Osteoblast (primary cell): Measurements from ENCODE around the gene UNC80. TPM values are rescaled to one million over a fixed set of nuclear protein-coding genes. Genes with fewer than 3 reads are reported as not detected.

Experiments used
- DNase-seq: peaks from one replicate; pipeline ENCODE4 v3.0.0; 2011; ENCODE audit warnings: low spot score, mixed read lengths; ENCODE audit not compliant: insufficient read length; ENCODE audit errors: missing footprints
- H2AFZ ChIP-seq: 2 replicates; pipeline ENCODE4 v1.6.0; 2011; ENCODE audit warnings: mild to moderate bottlenecking, low read length
- H3K27ac ChIP-seq: 2 replicates; pipeline ENCODE4 v1.5.1; 2011; ENCODE audit warnings: mild to moderate bottlenecking, low read depth, low read length, moderate library complexity
- H3K27me3 ChIP-seq: 2 replicates; pipeline ENCODE4 v1.6.0; 2012; ENCODE audit warnings: mild to moderate bottlenecking, control low read depth, inconsistent platforms, low read length, moderate library complexity; ENCODE audit not compliant: insufficient read depth
- H3K36me3 ChIP-seq: 2 replicates; pipeline ENCODE4 v1.5.1; 2011; ENCODE audit warnings: mild to moderate bottlenecking, low read length, control low read depth, moderate library complexity; ENCODE audit not compliant: insufficient read depth
- H3K4me1 ChIP-seq: 2 replicates; pipeline ENCODE4 v1.5.1; 2011; ENCODE audit warnings: mild to moderate bottlenecking, low read length, control low read depth, moderate library complexity; ENCODE audit not compliant: insufficient read depth
- H3K4me2 ChIP-seq: 2 replicates; pipeline ENCODE4 v1.6.0; 2011; ENCODE audit warnings: mild to moderate bottlenecking, low read length; ENCODE audit not compliant: insufficient read depth
- H3K4me3 ChIP-seq: fragments of 200-600 bp; sonication (generic); 3 replicates; pipeline ENCODE4 v1.5.1; 2012; ENCODE audit warnings: mild to moderate bottlenecking, low read length, inconsistent platforms; ENCODE audit not compliant: insufficient read depth
- H3K79me2 ChIP-seq: 2 replicates; pipeline ENCODE4 v1.6.0; 2012; ENCODE audit warnings: mild to moderate bottlenecking, low read length, control low read depth, inconsistent platforms; ENCODE audit not compliant: insufficient read depth
- H3K9me3 ChIP-seq: 2 replicates; pipeline ENCODE4 v1.5.1; 2011; ENCODE audit warnings: low read depth, low read length, control low read depth
- H4K20me1 ChIP-seq: 2 replicates; pipeline ENCODE4 v1.6.0; 2012; ENCODE audit warnings: mild to moderate bottlenecking, low read length, control low read depth; ENCODE audit not compliant: insufficient read depth
- total RNA-seq: library from RNA; depleted of rRNA; stranded (reverse); fragments of >200 nt; gene quantifications from 2 replicates; pipeline ENCODE4 v1.2.3, GENCODE V29; 2012
- TF ChIP-seq, protein P1 (sequence below): IDR thresholded peaks from 2 replicates; pipeline ENCODE4 v1.5.1; 2011; ENCODE audit warnings: mild to moderate bottlenecking, low read depth, low read length, moderate library complexity; ENCODE audit errors: extremely low read depth

The UNC80 gene
- total RNA-seq, 1 donor, result not detected

DNA sequence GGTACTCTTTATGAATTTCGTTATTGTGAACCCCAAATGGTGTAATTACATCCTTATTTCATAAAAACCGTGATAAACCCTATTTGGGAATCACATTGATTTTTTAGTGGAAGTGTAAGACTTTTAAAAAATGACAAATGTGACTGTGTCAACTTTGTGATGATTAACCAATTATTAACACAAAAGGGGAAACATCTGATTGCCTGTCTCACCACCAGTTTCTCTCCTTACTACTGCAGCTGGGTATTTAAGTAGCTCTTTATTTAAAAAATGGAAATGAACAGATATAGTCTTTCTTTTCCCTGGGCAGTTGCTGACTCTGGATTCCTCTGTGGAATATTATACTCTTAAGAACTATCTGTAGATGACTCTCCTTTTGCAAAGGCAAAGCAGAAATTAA lies 219.2 kb downstream of the UNC80 start:
- H3K4me2 ChIP-seq, result no peak overlapping the region
- DNase-seq, result no peak
- TF ChIP-seq, protein P1, sequence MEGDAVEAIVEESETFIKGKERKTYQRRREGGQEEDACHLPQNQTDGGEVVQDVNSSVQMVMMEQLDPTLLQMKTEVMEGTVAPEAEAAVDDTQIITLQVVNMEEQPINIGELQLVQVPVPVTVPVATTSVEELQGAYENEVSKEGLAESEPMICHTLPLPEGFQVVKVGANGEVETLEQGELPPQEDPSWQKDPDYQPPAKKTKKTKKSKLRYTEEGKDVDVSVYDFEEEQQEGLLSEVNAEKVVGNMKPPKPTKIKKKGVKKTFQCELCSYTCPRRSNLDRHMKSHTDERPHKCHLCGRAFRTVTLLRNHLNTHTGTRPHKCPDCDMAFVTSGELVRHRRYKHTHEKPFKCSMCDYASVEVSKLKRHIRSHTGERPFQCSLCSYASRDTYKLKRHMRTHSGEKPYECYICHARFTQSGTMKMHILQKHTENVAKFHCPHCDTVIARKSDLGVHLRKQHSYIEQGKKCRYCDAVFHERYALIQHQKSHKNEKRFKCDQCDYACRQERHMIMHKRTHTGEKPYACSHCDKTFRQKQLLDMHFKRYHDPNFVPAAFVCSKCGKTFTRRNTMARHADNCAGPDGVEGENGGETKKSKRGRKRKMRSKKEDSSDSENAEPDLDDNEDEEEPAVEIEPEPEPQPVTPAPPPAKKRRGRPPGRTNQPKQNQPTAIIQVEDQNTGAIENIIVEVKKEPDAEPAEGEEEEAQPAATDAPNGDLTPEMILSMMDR, result no peak
- H3K27me3 ChIP-seq, result no peaks in the 10 kb centered on the region
- no peaks in the 10 kb centered on the region for H3K4me1 ChIP-seq
- H3K27ac ChIP-seq, result no peak overlapping the region
- H3K36me3 ChIP-seq, result no peaks in the 10 kb centered on the region
- no peak overlapping the region for H3K4me3 ChIP-seq
- H2AFZ ChIP-seq, result no peak overlapping the region
- H3K9me3 ChIP-seq, result no peaks in the 10 kb centered on the region
- no peaks in the 10 kb centered on the region for H3K79me2 ChIP-seq
- H4K20me1 ChIP-seq, result no peaks in the 10 kb centered on the region

DNA sequence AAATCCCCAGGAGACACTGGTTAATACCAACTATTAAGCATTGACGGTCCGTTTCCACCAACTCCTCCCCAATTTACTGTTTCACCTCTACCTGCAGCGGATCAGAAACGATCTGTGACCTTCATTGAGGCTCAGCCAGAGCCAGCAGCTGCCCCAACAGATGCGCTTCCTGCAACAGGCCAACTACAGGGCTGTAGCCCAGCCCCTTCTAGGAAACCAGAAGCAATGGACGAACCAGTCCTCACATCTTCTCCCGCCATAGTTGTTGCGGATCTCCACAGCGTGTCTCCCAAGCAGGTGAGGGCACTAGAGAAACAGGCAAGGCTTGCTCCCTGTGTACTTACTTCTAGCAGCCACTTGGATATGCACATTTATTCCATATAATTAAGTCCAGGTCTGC lies 222.3 kb downstream of the UNC80 start:
- no peak for DNase-seq
- H3K9me3 ChIP-seq, result no peaks in the 10 kb centered on the region
- H3K36me3 ChIP-seq, result no peaks in the 10 kb centered on the region
- H3K79me2 ChIP-seq, result no peaks in the 10 kb centered on the region
- no peak overlapping the region for H3K4me2 ChIP-seq
- H3K27ac ChIP-seq, result no peak overlapping the region
- H3K4me1 ChIP-seq, result no peaks in the 10 kb centered on the region
- H3K4me3 ChIP-seq, result no peak overlapping the region
- H2AFZ ChIP-seq, result no peak overlapping the region
- no peaks in the 10 kb centered on the region for H3K27me3 ChIP-seq
- TF ChIP-seq, protein P1, result no peak
- H4K20me1 ChIP-seq, result no peaks in the 10 kb centered on the region

DNA sequence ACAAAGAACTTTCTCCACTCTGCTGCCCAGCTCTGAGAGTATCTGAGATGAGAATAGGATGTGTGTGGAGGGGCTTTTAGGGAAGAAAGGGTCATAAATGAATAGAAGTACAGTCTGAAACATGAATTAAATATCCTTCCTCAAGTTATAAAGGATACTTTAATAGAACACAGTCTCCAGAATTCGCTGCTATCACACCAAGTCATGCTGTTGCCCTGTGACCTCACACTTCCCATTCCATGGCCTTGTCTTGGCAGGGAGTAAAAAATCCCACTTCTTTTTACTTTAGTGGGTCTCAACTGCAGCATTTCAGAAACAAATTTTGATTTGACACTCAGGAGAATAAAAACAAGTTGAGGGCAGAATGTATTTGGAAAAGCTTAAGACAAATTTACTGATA lies 227.0 kb downstream of the UNC80 start:
- Histone ChIP-seq H3K27ac (no peak overlapping the region), H3K4me1 (peaks cover 11% of the 10 kb centered on the region), H3K4me2 (no peak overlapping the region), H3K36me3 (no peaks in the 10 kb centered on the region), H3K9me3 (no peaks in the 10 kb centered on the region), H3K4me3 (no peak overlapping the region), H3K79me2 (peaks cover 12% of the 10 kb centered on the region), H2AFZ (peak overlapping the region; percentile 12), H3K27me3 (no peaks in the 10 kb centered on the region), H4K20me1 (no peaks in the 10 kb centered on the region)
- TF ChIP-seq, protein P1, result no peak
- DNase-seq, result no peak

DNA sequence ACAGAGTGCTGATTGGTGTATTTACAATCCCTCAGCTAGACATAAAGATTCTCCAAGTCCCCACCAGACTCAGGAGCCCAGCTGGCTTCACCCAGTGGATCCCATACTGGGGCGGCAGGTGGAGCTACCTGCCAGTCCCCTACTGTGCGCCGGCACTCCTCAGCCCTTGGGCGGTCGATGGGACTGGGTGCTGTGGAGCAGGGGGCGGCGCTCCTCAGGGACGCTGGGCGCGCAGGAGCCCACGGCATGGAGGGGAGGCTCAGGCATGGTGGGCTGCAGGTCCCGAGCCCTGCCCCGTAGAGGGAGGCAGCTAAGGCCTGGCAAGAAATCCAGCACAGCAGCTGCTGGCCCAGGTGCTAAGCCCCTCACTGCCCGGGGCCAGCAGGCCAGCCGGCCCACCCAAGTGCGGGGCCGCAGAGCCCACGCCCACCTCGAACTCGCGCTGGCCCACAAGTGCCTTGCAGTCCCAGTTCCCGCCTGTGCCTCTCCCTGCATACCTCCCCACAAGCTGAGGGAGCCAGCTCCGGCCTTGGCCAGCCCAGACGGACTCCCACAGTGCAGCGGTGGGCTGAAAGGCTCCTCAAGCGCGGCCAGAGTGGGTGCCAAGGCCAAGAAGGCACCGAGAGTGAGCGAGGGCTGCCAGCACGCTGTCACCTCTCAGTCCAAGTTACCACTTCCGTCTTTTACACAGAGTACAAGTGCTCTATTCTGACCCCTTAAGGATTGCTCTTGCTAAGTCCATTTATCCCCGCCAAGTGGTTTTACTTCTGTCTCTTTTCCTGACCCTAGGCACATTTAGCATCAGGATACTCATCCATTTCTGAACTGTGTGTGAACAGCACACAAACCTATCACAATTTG lies 229.1 kb downstream of the UNC80 start:
- TF ChIP-seq, protein P1, result no peak
- H4K20me1 ChIP-seq, result no peaks in the 10 kb centered on the region
- H3K36me3 ChIP-seq, result no peaks in the 10 kb centered on the region
- H3K79me2 ChIP-seq, result peaks cover 33% of the 10 kb centered on the region
- no peaks in the 10 kb centered on the region for H3K27me3 ChIP-seq
- H3K4me3 ChIP-seq, result no peak overlapping the region
- H2AFZ ChIP-seq, result no peak overlapping the region
- H3K27ac ChIP-seq, result no peak overlapping the region
- DNase-seq, result no peak
- H3K4me1 ChIP-seq, result peaks cover 15% of the 10 kb centered on the region
- no peaks in the 10 kb centered on the region for H3K9me3 ChIP-seq
- H3K4me2 ChIP-seq, result no peak overlapping the region
